Metanephros (tissue), 1 donor: ENCODE data around the gene ZFP36L1. TPM values are rescaled to one million over a fixed set of nuclear protein-coding genes. Genes with fewer than 3 reads are reported as not detected.

Experiments
- total RNA-seq: library from RNA; depleted of rRNA; stranded (reverse); fragments of >200 nt; gene quantifications from one replicate; pipeline ENCODE4 v1.2.3, GENCODE V29; 2014

ZFP36L1 gene
- total RNA-seq: 392 TPM

DNA sequence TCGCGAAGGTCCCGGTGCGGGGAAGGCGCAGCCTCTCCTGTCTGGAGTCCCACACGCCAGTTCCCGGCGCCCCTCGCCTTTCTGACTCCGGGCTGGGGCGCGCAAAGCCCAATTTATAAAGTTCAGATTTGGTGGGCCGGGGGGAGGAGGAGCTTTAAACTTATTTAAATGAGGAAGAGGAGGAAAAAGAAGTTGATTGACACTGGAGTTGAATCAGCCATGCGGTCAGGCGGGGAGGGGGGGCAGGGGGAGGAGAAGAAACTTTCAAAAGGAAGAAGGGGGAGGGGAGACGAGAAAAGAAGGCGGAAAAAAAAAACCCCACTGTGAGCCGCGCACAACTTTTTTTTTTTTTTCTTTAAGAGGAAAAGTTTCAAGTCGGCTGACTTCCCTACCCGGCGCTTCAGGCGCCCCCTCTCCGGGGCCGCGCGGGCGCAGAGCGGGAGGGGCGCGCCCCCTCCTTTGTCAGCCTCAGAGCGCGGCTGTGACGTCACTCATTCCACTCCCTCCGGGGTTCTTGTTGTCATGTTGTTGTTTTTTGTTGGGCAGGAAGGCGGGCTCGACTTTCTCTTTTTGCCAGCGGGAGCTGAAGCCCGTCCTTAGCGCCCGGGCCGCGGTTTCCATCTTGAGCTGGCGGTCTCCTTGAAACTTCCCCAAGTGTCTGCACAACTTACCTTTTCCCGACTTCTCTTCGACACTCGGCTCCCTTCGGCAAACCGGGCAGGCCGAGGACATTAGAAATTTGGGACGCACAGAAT is at the start of gene ZFP36L1:
Gene ZFP36L1, minus strand, starts transcription at position 89 of the 755 bp plus-strand sequence. CDS start 129 bp downstream, outside the sequence.

Other genes starting within 250 kb of the ZFP36L1 start
- 114 TPM for gene ACTN1, start 186.2 kb upstream of the ZFP36L1 start, total RNA-seq